Stomach (tissue), 9 donors: ENCODE data around the gene PTCHD4. TPM values are rescaled to one million over a fixed set of nuclear protein-coding genes. Genes with fewer than 3 reads are reported as not detected.

Experiments
- DNase-seq, 2 donors: peaks; one replicate each; pipeline versions ENCODE4 v3.0.0 to v3.0.0-alpha.2; 2013 to 2019
- H3K27ac ChIP-seq, 5 donors: fragments of 200-600 bp in 4 of 5; sonication (generic) in 4 of 5; one replicate each; pipeline ENCODE4 v1.5.1; 2013 to 2019; ENCODE audit warnings: mild to moderate bottlenecking in 1 of 5, moderate library complexity in 1 of 5
- H3K27me3 ChIP-seq, 3 donors: fragments of 200-600 bp; sonication (generic); one replicate each; pipeline ENCODE4 v1.5.1; 2017 to 2019; ENCODE audit warnings: mixed run types in 1 of 3
- H3K36me3 ChIP-seq, 4 donors: fragments of 200-600 bp; sonication (generic); 1 replicate in 3 of 4; 2 replicates in 1 of 4; pipeline ENCODE4 v1.5.1; 2016 to 2019
- H3K4me1 ChIP-seq, 4 donors: fragments of 200-600 bp; sonication (generic); one replicate each; pipeline ENCODE4 v1.5.1; 2016 to 2019
- H3K4me3 ChIP-seq, 4 donors: fragments of 200-600 bp; sonication (generic) in 3 of 4; one replicate each; pipeline ENCODE4 v1.5.1; 2016 to 2019; ENCODE audit warnings: mild to moderate bottlenecking in 1 of 4
- H3K9me3 ChIP-seq, 4 donors: fragments of 200-600 bp; sonication (generic); one replicate each; pipeline ENCODE4 v1.5.1; 2016 to 2019
- EP300 ChIP-seq: sonication (generic); formaldehyde crosslinking; IDR thresholded peaks from one replicate; pipeline ENCODE4 v1.6.1; 2017; ENCODE audit warnings: antibody characterized with exemption
- POLR2A ChIP-seq, 4 donors: fragments of 450-650 bp; IDR thresholded peaks; one replicate each; pipeline ENCODE4 v1.6.1; 2016; ENCODE audit warnings: antibody characterized with exemption in 4 of 4, control low read depth in 2 of 4, mild to moderate bottlenecking in 1 of 4, moderate library complexity in 1 of 4
- POLR2AphosphoS5 ChIP-seq, 3 donors: sonication (generic); formaldehyde crosslinking; IDR thresholded peaks; one replicate each; pipeline ENCODE4 v1.6.1; 2016; ENCODE audit warnings: antibody characterized with exemption in 3 of 3
- WGBS, 5 donors: extraction: QIAGEN DNeasy Blood & Tissue Kit in 3 of 5; methylation state at CpG; one replicate each; pipeline versions ENCODE4 v1.1.5 to v1.1.7; 2013 to 2018; 5-methylcytosine and 5-hydroxymethylcytosine counted together
- intact Hi-C: fragments of 100-400 bp; cut with DNase I; formaldehyde crosslinking; loops from one replicate; pipeline ENCODE4 v1.15.1; 2023; ENCODE audit warnings: low total_unique reads
- polyA plus RNA-seq, 3 donors: library from polyadenylated mRNA; stranded (reverse); fragments of 200-250 nt; gene quantifications; one replicate each; pipeline ENCODE4 v1.2.3, GENCODE V29; 2013
- total RNA-seq, 5 donors: library from RNA; depleted of rRNA; stranded (reverse); fragments of >200 nt; gene quantifications; one replicate each; pipeline versions ENCODE4 v1.1.0 to v1.2.3, GENCODE V29; 2014 to 2016
- TF ChIP-seq, protein P1 (sequence below), 7 experiments: fragments of 450-650 bp in 4 of 7; fragments of 200-600 bp in 3 of 7; sonication (generic) in 3 of 7; IDR thresholded peaks; one replicate each; pipeline ENCODE4 v1.5.1; 2016 to 2019; ENCODE audit warnings: antibody characterized with exemption in 7 of 7, control low read depth in 2 of 7, mild to moderate bottlenecking in 1 of 7
- donor health status: healthy with polysubstance abuse.
- donor health status: Bipolar disorder and iron deficiency.
- donor health status: healthy.

Gene PTCHD4
- total and polyA plus RNA-seq, 8 donors: 0.08 to 0.29 (median 0.15) TPM; not detected in 3

DNA sequence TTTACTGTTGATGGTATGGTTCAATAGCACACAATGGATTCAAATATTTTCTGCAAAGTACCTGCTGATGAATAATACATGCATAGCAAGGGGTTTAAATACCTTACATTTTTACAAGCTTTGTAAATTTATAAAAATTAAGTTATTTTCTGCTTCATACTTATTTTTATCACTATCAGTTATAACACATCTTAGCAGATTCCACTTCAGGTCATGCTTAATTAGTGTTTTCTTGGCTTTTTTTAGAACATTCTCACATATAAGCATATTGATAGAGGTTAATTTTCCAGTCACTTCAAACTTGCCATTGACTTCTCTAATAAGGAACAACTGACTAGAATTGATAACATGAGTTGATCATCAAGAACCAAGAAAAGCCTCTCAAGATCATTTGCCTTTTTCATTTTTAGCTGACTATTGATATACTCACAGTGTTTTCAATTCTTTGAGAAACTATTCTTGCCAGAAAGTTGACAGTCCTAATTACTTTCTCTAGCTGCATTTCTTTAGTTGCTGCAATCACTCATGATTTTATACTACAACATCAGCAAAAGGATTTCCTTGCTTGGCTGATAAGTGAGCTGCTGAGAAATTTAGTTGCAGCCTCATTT, 25.8 kb downstream of the PTCHD4 start:
- H3K4me1 ChIP-seq: no peaks in the 10 kb centered on the region
- TF ChIP-seq POLR2AphosphoS5 (IDR thresholded peaks at IDR 0.05): no peak
- no peak for TF ChIP-seq EP300
- TF ChIP-seq POLR2A (IDR thresholded peaks at IDR 0.05): no peak
- TF ChIP-seq, protein P1, sequence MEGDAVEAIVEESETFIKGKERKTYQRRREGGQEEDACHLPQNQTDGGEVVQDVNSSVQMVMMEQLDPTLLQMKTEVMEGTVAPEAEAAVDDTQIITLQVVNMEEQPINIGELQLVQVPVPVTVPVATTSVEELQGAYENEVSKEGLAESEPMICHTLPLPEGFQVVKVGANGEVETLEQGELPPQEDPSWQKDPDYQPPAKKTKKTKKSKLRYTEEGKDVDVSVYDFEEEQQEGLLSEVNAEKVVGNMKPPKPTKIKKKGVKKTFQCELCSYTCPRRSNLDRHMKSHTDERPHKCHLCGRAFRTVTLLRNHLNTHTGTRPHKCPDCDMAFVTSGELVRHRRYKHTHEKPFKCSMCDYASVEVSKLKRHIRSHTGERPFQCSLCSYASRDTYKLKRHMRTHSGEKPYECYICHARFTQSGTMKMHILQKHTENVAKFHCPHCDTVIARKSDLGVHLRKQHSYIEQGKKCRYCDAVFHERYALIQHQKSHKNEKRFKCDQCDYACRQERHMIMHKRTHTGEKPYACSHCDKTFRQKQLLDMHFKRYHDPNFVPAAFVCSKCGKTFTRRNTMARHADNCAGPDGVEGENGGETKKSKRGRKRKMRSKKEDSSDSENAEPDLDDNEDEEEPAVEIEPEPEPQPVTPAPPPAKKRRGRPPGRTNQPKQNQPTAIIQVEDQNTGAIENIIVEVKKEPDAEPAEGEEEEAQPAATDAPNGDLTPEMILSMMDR (IDR thresholded peaks at IDR 0.05): no peak
- intact Hi-C loops: no loop called here
- H3K36me3 ChIP-seq: no peaks in the 10 kb centered on the region
- no peak for DNase-seq
- H3K27ac ChIP-seq: no peak overlapping the region
- H3K27me3 ChIP-seq: no peaks in the 10 kb centered on the region
- H3K4me3 ChIP-seq: no peak overlapping the region
- H3K9me3 ChIP-seq: peaks cover 0 to 9% (median 0%) of the 10 kb centered on the region in 4 donors

DNA sequence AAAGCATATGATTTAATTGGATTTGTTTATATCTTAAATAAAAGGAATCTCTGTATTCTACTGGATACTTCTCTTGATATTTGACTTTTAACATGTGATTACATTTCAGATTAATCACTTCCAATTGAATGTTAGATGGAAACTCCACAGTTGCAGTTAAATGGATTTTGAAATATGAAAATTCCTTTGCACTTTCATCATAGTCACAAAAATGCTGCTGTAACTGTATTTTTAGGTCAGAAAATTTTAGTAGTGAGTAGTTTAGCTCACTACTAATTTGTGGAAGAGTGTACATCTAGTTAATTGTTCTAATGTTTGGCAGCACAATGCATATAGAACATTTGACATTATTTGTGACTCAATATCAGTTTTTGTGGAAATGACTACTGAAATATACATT, 26.8 kb downstream of the PTCHD4 start:
- no peaks in the 10 kb centered on the region for H3K4me1 ChIP-seq
- H3K36me3 ChIP-seq: no peaks in the 10 kb centered on the region
- no peak for DNase-seq
- no peak overlapping the region for H3K27ac ChIP-seq
- peaks cover 0 to 9% (median 0%) of the 10 kb centered on the region in 4 donors for H3K9me3 ChIP-seq
- no peak overlapping the region for H3K4me3 ChIP-seq
- TF ChIP-seq EP300: no peak
- no peak for TF ChIP-seq POLR2AphosphoS5 (IDR thresholded peaks at IDR 0.05)
- no peak for TF ChIP-seq POLR2A (IDR thresholded peaks at IDR 0.05)
- TF ChIP-seq, protein P1 (IDR thresholded peaks at IDR 0.05): no peak
- H3K27me3 ChIP-seq: no peaks in the 10 kb centered on the region
- intact Hi-C loops: no loop called here

DNA sequence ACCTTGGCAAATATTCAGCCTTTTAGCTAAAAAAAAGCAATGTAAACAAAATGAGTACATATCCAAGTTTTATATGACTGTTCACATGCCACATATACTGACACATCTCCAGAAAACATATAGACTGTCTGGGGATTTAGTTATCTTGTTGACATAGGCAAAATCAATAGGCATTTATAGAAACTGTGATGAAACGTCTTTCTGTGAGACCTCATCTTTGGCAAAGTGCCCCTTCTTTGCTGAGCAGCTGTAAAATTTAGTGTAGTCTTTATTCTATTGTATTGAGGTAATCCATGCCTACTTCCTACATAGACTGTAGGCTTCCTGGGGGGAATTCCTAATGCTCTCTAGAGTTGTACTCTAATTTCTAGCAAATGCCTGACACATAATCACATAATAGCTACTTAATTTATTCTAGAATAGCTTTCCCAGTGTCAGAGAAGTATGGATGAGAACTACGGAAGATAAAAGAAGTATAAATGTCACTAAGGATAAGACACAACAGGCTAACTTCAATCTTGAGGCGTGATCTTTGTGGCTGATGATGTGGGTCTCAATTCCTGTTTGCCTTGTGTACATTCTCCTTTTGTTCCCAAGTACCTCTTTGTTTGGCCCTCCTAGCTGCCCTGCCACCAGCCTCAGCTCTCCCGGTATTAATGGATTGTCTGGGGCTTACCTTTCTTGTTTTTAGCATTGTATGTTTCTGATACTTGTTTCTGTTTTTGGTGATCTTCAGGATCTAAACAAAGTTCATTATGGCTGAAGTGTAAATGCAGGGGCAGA, 30.6 kb downstream of the PTCHD4 start:
- Histone ChIP-seq H3K4me3 (no peak overlapping the region), H3K9me3 (peaks cover 0 to 8% (median 0%) of the 10 kb centered on the region in 4 donors), H3K27me3 (no peaks in the 10 kb centered on the region), H3K4me1 (no peaks in the 10 kb centered on the region), H3K36me3 (no peaks in the 10 kb centered on the region), H3K27ac (no peak overlapping the region)
- intact Hi-C loops: no loop called here
- peak in 1 of 2 donors; percentile 8 for DNase-seq
- 37 to 53% (median 46%) methylated on average over 4 of the region's 4 CpGs for WGBS, 5 donors
- TF ChIP-seq POLR2AphosphoS5 (IDR thresholded peaks at IDR 0.05) (no peak), POLR2A (IDR thresholded peaks at IDR 0.05) (no peak), EP300 (no peak)
- TF ChIP-seq, protein P1 (IDR thresholded peaks at IDR 0.05): no peak

DNA sequence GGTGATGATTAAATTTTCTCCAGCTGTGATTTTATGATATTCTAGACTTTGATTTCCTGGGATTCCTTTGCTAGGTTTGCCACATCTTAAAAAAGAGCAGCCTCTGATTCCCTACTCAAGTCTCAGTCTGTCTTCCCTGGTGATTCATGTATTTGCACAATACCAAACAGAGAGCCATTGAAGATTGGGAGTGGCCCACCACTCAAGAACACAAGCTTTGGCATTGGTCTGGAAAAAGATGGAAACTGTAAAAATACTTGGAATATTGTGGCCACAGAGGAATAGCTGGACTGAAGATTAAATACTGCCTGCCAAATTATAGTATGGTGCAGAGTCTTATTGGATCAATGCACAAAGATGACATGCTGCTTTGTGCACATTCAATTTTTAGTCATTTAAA, 32.9 kb downstream of the PTCHD4 start:
- H3K27me3 ChIP-seq: no peaks in the 10 kb centered on the region
- H3K27ac ChIP-seq: no peak overlapping the region
- no peak for DNase-seq
- intact Hi-C loops: no loop called here
- H3K36me3 ChIP-seq: no peaks in the 10 kb centered on the region
- TF ChIP-seq POLR2AphosphoS5 (IDR thresholded peaks at IDR 0.05) (no peak), EP300 (no peak), POLR2A (IDR thresholded peaks at IDR 0.05) (no peak)
- TF ChIP-seq, protein P1 (IDR thresholded peaks at IDR 0.05): no peak
- no peak overlapping the region for H3K4me3 ChIP-seq
- H3K9me3 ChIP-seq: no peaks in the 10 kb centered on the region
- no peaks in the 10 kb centered on the region for H3K4me1 ChIP-seq
